GM19043 (cell line): ENCODE data around the gene SOX30.

Source experiments
- ATAC-seq: cut with Tn5 transposase; IDR thresholded peaks from one replicate; pipeline ENCODE4 v1.9.1; 2021; ENCODE audit warnings: low read depth; ENCODE audit not compliant: unreplicated experiment

The SOX30 gene

DNA sequence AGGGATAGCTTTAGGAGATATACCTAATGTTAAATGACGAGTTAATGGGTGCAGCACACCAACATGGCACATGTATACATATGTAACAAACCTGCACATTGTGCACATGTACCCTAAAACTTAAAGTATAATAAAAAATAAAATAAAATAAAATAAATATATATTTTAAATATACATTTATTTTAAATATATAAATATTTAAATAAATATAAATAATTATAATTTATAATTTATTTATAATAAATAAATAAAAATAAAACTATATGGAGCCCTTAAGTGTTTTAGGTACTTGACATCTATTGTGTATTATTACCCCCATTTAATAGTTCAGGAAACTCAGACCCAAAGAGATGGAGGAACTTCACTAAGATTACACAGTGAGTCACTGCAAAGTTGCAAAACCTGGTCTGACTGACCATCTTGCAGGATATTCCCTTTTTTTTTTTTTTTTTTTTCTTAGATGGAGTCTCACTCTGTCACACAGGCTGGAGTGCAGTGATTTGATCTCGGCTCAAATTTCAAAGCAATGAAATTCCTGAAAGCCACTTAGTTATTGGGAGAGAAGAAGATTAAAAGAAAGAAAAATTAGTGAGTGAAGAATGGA lies 13.3 kb upstream of the SOX30 start:
- ATAC-seq = no peak

- no peak for ATAC-seq
Measured at GRCh38 chr5:157659868-157660660, 7.8 kb upstream of the SOX30 start.

DNA sequence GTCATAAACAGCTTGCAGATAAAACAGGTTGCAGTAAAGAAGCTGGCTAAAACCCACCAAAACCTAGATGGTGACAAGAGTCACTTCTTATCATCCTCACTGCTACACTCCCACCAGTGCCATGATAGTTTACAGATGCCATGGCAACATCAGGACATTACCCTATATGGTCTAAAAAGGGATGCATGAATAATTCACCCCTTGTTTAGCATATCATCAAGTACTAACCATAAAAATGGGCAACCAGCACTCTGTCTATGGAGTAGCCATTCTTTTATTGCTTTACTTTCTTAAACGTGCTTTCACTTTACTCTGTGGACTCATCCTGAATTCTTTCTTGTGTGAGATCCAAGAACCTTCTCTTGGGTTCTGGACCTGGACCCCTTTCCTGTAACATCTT lies 6.7 kb upstream of the SOX30 start:
- no peak for ATAC-seq

- ATAC-seq = no peak
Measured at GRCh38 chr5:157657516-157657915, 5.3 kb upstream of the SOX30 start.

- peak; percentile 91 for ATAC-seq
Measured at GRCh38 chr5:157651623-157652376, 438 bp downstream of the SOX30 start.

DNA sequence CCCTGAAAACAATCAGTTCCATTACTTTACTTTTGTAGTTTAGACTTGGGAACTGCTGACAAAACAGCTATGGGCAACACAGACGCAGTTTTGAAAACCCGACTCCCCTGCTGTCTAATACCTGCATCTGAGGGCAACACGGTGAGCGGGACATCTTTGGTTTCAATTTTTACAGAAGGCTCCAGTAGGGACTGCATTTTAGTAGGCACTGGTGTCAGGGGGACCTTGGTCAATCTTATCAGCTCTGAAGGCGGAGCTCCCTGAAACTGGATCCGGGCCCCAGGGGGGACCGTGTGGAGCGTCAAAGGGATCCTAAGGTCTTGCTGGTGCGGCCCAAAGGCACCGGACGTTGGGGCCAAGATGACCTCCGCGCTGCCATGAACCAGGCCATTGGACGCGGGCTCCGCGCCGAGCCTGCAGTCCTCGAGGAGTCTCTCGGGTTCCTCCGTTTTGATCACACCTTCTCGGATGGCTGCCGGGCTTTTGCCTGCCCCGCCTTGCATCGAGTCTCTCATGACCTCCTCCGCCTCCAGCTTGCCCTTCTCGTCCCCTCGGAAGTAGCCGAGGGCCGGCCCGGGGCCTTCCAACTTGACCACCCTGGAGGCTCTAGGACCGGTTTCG lies 1.1 kb downstream of the SOX30 start:
- no peak for ATAC-seq

DNA sequence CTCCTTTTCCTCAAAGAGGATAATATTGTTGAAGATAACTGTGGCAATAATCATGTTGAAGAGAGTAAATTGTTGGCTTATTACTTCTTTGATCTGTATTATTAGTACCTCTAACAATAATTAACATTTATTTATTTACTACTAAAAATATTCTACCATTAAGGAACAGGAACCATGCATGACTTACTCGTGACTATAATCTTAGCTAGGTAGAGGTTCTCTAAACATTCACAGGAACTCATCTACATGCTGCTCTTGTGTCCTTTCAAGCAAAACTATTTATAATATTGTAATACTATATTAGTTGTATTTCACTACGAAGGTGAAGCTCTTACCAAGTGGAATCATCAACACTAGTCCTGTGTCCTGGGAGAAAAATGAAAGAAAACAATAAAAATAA lies 3.1 kb downstream of the SOX30 start:
- ATAC-seq = no peak

- ATAC-seq = no peak
Measured at GRCh38 chr5:157648275-157648990, 3.8 kb downstream of the SOX30 start.

DNA sequence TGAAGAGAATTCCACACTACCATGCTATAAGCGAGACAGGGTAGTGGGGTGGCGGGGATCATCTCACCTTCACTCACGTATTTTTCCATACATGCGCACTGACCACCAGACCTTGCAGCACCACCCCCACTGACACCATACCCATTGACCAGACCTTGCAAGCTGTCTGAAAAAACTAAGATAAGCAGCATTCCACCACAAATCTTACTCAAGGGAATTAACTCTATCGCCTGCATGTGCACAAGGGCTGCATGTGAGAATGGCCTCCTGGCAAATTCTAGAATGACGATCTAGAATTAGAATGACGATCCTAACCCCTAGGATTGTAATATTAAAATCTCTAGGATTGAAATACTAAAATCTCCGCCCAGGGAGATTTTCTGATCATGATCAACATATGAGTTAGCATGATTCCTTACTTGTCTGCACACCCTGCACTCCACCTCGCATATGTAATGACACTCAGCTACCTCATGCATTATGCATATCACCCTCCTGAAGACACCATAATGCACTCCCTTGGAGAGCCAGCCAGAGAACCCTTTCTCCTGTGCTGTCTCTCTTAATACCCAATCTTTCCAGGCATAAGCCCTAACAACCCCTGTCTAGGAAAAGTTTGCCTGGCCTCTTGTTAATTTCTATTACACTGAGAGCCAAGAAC lies 11.7 kb downstream of the SOX30 start:
- ATAC-seq = no peak

- ATAC-seq = no peak
Measured at GRCh38 chr5:157630341-157630740, 21.9 kb downstream of the SOX30 start.

DNA sequence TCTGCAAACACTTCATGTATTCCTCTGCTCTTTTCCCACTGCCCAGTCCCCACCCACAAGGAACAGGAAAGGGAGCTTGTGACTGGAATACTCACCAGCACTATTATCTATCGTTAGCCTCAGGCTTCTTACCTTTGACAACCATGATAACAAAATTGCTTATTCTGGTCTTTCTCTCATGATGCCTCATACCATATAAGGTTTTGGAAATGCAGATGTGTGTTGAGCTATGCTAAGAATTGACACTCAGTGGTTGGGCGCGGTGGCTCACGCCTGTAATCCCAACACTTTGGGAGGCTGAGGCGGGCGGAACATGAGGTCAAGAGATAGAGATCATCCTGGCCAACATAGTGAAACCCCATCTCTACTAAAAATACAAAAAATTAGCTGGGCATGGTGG lies 25.4 kb downstream of the SOX30 start:
- ATAC-seq = no peak

GRCh38 chr5:157624144-157624543 lies 28.1 kb downstream of the SOX30 start:
- no peak for ATAC-seq

GRCh38 chr5:157620776-157621175 lies 31.5 kb downstream of the SOX30 start:
- ATAC-seq = no peak

GRCh38 chr5:157618191-157618765 lies 34.0 kb downstream of the SOX30 start:
- no peak for ATAC-seq

- no peak for ATAC-seq
Measured at GRCh38 chr5:157616785-157617184, 35.5 kb downstream of the SOX30 start.

- ATAC-seq = no peak
Measured at GRCh38 chr5:157613385-157614245, 38.6 kb downstream of the SOX30 start.

- no peak for ATAC-seq
Measured at GRCh38 chr5:157612581-157612980, 39.7 kb downstream of the SOX30 start.

- peak; percentile 50 for ATAC-seq
Measured at GRCh38 chr5:157611571-157612476, 40.4 kb downstream of the SOX30 start.
